Stimulated activated CD4-positive, alpha-beta T cell treated with anti-CD3 and anti-CD28 coated beads, TNF-alpha, amount 100 ng/mL, for 1 hour (primary cell): ENCODE data around the gene KISS1R.
"Not testable (repeated sequence)": the region's sequence is repeated elsewhere in the genome, so short reads cannot be mapped to it uniquely, and the experiment has no call there.

Experiments used
- DNase-seq, 3 donors: peaks; one replicate each; pipeline ENCODE4 v3.0.0-alpha.2; 2020; ENCODE audit warnings: low read depth in 3 of 3, low spot score in 1 of 3

The KISS1R gene

GRCh38 chr19:917323-918151 is at the start of gene KISS1R:
Gene KISS1R (plus strand): TSS chr19:917333. CDS start chr19:917503, 170 bp downstream.
- no peak for DNase-seq

- DNase-seq = no peak
These were observed 49.2 kb upstream of the KISS1R start for GRCh38 chr19:867855-868457.

DNA sequence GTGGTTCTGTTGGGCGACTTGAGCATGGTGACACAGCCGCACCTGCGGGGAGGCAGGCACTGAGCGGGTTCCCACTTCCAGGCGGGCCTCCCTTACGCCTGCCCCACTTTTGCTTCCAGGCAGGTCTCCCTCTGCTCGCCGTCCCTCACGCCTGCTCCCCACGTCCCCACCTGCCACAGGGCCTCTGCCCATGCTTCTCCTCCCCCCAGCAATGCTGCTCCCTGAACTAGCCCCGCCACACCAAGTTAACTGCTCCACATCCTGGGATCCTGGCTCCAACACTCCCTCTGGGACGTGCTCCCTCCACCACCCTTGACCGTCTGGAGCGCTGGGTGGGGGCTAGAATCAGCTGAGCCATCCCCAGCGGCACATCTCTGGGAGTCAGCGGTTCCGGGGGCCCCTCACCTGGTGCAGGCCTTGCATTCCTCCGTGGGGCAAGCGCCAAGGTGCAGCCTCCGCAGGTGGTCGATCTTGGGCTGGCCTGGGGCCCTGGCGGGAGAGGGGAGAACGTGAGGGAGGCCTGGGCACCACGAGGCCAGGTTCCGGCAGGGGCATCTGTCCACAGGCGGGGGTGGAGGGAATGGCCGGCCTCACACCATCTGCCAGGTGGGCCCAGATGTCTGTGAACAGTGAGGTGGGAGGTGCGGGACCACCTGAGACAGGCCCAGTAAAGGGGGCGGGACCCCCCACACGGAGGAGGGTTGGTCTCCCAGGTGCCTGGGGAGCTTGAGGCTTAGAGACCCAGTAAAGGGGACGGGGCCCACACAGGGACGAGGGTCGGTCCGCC is 48.5 kb upstream of the KISS1R start:
- no peak for DNase-seq

DNA sequence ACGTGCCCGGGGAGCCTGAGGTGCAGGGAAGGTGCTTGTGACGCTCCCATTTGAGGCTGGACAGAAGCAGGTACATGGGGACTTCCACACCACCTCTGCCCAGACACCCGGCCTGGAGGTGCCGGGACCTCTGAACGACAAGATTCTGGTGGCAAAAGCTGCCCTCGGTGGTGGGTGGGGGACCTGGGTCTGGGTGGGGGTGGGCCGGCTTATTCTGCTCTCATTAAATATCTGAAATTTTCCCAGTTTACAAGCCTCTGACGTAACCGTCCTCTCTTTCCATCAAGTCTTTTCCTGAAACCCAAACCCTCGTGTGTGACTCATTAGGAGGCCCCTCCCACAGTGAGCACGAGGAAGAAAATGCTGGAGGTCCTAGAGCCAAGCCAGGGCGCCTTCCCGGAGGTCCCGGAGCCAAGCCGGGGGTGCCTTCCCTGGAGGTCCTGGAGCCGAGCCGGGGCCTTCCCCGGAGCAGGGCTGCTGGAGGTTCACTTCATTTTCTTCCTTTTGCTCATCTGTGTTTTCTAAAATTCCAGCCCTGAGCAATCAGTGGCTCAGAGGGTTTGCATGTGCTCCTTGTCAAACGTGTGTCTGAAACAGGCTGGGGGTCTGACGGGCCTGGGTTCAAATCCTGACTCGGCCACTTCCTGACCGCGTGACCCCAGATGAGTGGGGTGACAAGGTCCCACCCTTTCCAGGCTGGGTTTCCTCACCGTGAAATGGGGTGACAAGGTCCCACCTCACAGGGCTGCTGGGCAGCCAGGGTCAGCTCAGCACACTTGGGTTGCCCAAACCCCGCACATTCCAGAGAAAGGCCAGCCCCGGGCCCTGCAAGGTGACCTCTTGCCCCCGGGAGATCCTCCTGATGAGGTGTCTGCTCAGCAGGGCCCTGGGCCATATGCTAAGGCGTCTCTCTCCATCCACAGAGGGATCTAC is 47.6 kb upstream of the KISS1R start:
- no peak for DNase-seq

DNA sequence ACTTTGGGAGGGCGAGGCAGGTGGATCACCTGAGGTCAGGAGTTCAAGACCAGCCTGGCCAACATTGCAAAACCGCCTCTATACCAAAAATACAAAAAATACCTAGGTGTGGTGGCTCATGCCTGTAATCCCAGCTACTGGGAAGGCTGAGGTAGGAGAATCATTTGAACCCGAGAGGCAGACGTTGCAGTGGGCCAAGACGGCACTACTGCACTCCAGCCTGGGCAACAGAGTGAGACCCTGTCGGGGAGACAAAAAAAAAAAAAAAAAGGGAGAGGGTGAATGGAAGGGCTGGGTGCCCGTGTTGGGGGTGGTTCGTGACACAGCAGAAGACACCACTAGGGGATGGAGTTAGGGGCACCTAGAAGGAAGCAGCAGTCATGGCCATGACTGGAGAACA is 46.8 kb upstream of the KISS1R start:
- no peak for DNase-seq

DNA sequence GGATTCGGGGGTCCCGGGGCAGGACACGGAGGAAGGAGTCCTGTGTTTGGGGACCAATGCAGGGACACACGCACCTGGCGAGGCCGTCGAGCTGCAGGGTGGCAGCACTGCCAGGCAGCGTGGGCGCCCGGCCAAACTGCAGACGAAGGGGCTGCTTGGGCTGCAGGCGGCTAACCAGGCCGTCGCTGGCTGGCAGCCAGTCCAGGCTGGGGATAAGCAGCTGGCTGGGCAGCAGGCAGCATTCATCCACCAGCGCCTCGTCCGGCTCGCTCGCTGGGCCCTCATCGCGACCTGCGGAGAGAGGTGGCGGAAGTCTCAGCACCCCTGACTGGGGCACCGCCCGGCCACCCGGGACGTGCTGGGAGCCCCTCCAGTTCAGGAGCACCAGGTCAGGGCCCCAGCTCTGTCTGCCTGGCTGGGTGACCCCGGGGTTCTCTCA is 46.2 kb upstream of the KISS1R start:
- DNase-seq = no peak

- DNase-seq = no peak
These were observed 45.5 kb upstream of the KISS1R start for GRCh38 chr19:871446-872265.

DNA sequence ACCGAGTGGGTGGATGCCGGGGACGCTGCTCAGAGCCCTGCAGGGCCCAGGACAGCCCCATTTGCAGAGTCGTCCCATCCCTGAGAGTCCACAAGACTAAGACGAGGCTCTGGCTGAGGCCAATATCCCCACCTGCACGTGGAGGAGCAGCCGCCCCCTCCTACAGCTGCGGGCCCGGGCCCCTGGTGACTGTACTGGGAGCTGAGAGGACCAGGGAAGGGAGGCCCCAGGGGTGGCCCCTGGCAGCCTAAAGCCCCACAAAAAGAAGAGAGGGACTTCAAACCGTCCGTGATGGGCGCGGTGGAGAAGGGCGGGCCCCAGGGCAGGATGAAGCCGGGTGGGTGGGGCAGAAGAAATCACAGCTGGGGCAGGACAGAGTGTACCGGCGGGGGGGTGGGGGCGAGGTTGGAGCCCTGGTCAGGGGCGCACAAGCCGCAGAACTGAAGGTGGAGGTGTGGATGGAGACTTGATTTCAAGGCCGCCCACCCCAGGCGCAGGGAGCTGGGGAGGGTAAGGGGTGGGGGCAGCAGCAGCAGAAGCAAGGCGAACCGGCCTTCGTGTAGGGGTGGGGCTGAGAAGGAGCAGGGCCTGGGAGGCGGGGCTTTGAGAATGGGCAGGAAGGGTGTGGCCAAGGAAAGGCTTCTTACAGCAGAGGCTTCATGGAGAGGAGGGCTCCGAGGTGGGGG is 44.7 kb upstream of the KISS1R start:
- DNase-seq = peak; percentile 45 to 63 (median 53)

- DNase-seq = peak; percentile 21 to 70 (median 46)
These were observed 44.0 kb upstream of the KISS1R start for GRCh38 chr19:873084-873483.

DNA sequence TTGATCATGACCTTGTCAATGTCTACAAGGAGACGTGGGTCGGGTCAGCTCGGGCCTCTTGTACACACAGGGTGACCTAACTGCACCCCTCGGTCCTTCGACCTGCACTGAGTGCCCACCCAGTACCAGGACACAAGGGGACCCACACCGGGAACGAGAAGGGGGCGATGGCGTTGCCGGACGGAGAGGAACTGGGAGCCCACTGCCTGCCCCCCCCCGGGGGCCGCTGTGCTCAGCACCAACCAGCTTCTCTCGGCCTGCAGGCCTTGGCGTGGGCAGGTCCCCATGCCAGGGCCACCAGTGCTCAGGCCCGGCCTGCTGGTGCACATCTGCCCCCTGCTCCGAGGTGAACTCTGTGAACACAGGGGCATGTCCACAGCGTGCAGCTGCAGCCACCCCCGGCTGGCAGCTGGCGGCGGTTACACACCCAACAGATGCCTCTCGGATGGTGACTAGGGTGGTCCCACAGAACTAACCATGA is 43.5 kb upstream of the KISS1R start:
- no peak for DNase-seq

DNA sequence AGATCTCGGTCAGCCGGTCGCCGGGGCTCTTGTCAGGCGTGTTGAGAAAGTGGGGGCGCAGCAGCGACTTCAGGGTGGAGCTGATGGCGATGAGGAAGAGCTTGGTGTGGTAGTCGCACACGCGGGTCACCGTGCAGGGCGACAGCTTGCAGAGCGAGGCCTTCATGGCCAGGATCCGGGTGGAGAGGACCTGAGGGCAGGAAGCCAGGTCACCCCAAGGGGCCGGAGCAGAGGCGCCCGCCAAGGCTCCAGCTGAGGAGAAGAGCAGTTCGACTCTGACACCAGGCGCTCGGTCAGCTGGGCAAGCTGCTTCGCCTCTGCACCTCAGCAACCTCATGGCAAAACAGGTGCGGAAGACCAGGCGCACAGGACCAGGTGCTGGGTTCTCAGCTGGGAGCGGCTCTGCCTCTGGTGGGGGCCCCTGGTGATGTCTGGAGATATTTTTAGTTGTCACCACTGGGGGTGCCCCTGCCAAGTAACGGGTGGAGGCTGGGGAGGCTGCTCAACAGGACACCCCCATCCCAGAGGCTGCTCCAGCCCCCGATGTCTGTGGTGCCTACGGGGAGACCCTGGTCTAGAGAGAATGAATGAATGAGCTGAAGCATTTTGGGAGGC is 41.8 kb upstream of the KISS1R start:
- no peak for DNase-seq

DNA sequence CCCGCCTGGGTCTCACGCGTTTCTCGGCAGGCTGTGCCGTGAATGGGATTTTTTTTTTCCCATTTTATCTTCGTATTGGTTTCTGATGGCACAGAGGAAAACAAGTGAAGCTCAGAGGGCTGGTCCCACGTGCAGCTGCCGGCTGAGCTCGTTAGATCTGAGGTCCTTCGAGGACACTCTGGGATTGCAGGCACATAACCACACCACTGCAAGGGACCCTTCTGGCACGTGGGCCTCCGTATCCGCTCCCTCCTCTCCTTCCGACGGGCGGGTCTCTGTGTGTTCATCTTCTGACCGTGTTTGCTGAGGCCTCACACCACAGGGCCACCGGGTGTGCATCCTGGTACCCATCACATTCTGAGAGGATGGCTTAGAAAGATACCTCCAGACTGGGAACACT is 41.0 kb upstream of the KISS1R start:
- no peak for DNase-seq

- no peak for DNase-seq
These were observed 40.3 kb upstream of the KISS1R start for GRCh38 chr19:876780-877314.

- DNase-seq = not testable (repeated sequence)
These were observed 39.0 kb upstream of the KISS1R start for GRCh38 chr19:877992-878660.

DNA sequence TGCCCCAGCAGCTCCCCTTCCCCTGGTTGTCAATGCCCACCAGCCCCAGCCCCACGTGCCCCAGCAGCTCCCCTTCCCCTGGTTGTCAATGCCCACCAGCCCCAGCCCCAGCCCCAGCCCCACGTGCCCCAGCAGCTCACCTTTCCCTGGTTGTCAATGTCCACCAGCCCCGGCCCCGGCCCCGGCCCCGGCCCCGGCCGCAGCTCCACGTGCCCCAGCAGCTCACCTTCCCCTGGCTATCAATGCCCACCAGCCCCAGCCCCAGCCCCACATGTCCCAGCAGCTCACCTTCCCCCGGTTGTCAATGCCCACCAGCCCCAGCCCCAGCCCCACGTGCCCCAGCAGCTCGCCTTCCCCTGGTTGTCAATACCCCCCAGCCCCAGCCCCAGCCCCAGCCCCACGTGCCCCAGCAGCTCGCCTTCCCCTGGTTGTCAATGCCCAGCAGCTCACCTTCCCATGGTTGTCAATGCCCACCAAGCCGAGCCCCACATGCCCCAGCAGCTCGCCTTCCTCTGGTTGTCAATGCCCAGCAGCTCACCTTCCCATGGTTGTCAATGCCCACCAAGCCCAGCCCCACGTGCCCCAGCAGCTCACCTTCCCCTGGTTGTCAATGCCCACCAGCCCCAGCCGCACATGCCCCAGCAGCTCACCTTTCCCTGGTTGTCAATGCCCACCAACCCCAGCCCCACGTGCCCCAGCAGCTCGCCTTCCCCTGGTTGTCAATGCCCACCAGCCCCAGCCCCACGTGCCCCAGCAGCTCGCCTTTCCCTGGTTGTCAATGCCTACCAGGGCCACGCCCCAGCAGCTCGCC is 38.2 kb upstream of the KISS1R start:
- not testable (repeated sequence) for DNase-seq

DNA sequence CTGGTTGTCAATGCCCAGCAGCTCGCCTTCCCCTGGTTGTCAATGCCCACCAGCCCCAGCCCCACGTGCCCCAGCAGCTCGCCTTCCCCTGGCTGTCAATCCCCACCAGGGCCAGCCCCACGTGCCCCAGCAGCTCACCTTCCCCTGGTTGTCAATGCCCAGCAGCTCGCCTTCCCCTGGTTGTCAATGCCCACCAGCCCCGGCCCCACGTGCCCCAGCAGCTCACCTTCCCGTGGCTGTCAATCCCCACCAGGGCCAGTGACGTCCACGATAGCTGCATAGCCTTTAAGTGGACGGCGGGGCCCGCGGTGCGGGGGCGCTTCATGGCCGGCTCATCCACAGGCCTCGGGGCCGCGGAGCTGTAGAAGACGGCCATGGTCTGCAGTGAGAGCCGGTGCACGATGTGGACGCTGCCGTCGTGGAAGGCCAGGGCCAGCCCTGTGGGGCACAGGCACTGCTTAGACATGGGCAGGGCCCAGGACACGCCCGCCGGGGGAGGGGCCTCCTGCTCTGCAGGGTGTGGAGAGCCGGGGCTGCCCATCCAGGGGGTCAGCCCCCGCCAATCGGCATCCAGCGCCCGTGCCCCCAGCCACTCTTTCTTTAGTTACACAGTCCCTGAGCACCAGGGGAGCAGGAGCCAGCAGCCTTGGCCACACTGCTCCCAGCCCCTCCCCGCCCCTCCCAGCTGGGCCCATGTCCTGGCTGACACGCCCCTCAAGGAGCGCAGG is 37.3 kb upstream of the KISS1R start:
- DNase-seq = no peak
